Hepatocyte (in vitro differentiated cells): ENCODE measurements around the gene OR51B4. TPM values are rescaled to one million over a fixed set of nuclear protein-coding genes. Genes with fewer than 3 reads are reported as not detected.

ENCODE experiments used
- DNase-seq: peaks from one replicate; pipeline ENCODE4 v3.0.0-alpha.2; 2016; ENCODE audit warnings: low spot score
- H2AFZ ChIP-seq: fragments of 200-600 bp; sonication (generic); 2 replicates; pipeline ENCODE4 v1.6.0; 2016; ENCODE audit warnings: antibody characterized with exemption, mild to moderate bottlenecking
- H3K27ac ChIP-seq: fragments of 200-600 bp; sonication (generic); 2 replicates; pipeline ENCODE4 v1.5.1; 2016; ENCODE audit warnings: mild to moderate bottlenecking
- H3K27me3 ChIP-seq: fragments of 200-600 bp; sonication (generic); 2 replicates; pipeline ENCODE4 v1.6.1; 2016
- H3K36me3 ChIP-seq: fragments of 200-600 bp; sonication (generic); replicated peaks from 2 replicates; pipeline ENCODE4 v1.5.1; 2016; ENCODE audit warnings: low read depth; ENCODE audit not compliant: insufficient read depth
- H3K4me1 ChIP-seq: fragments of 200-600 bp; sonication (generic); 2 replicates; pipeline ENCODE4 v1.5.1; 2016; ENCODE audit warnings: mild to moderate bottlenecking, moderate library complexity; ENCODE audit not compliant: insufficient read depth
- H3K4me2 ChIP-seq: fragments of 200-600 bp; sonication (generic); 2 replicates; pipeline ENCODE4 v1.6.0; 2016
- H3K4me3 ChIP-seq: fragments of 200-600 bp; sonication (generic); 2 replicates; pipeline ENCODE4 v1.5.1; 2016; ENCODE audit warnings: mild to moderate bottlenecking
- H3K79me2 ChIP-seq: fragments of 200-600 bp; sonication (generic); 2 replicates; pipeline ENCODE4 v1.6.0; 2017; ENCODE audit warnings: mild to moderate bottlenecking
- H3K9me2 ChIP-seq: fragments of 200-600 bp; sonication (generic); replicated peaks from 2 replicates; pipeline ENCODE4 v1.6.0; 2017; ENCODE audit warnings: mild to moderate bottlenecking; ENCODE audit not compliant: insufficient read depth
- H3K9me3 ChIP-seq: fragments of 200-600 bp; sonication (generic); 2 replicates; pipeline ENCODE4 v1.5.1; 2016; ENCODE audit warnings: low read depth, mild to moderate bottlenecking
- H4K20me1 ChIP-seq: fragments of 200-600 bp; sonication (generic); 2 replicates; pipeline ENCODE4 v1.6.0; 2016; ENCODE audit warnings: mild to moderate bottlenecking; ENCODE audit not compliant: insufficient read depth, poor library complexity, severe bottlenecking
- EZH2 ChIP-seq: fragments of 200-600 bp; sonication (generic); IDR thresholded peaks from 2 replicates; pipeline ENCODE4 v1.6.1; 2016; ENCODE audit warnings: antibody characterized with exemption, mild to moderate bottlenecking, borderline replicate concordance
- EZH2phosphoT487 ChIP-seq: fragments of 200-600 bp; sonication (generic); IDR thresholded peaks from one replicate; pipeline ENCODE4 v1.6.1; 2018; ENCODE audit warnings: antibody characterized with exemption, mild to moderate bottlenecking, low read depth, moderate library complexity; ENCODE audit not compliant: unreplicated experiment, severe bottlenecking
- WGBS: methylation state at CpG from one replicate; pipeline ENCODE4 v1.1.6; 2016; ENCODE audit warnings: low lambda C conversion rate; ENCODE audit errors: missing lambda C conversion rate; 5-methylcytosine and 5-hydroxymethylcytosine counted together
- polyA plus RNA-seq: library from polyadenylated mRNA; unstranded; fragments of >200 nt; fragmentation: Nextera tagmentation; extraction: Ambion mirVana; gene quantifications from 2 replicates; pipeline ENCODE4 v1.2.1, GENCODE V29; 2016
- total RNA-seq: library from RNA; depleted of rRNA; stranded (reverse); fragments of >200 nt; gene quantifications from 2 replicates; pipeline ENCODE4 v1.2.3, GENCODE V29; 2014
- TF ChIP-seq, protein P1 (sequence below): fragments of 200-600 bp; sonication (generic); IDR thresholded peaks from 2 replicates; pipeline ENCODE4 v1.5.1; 2016; ENCODE audit warnings: antibody characterized with exemption, mild to moderate bottlenecking; ENCODE audit not compliant: poor library complexity

OR51B4 gene
- total and polyA plus RNA-seq, 2 experiments from 2014 or later: not detected

DNA sequence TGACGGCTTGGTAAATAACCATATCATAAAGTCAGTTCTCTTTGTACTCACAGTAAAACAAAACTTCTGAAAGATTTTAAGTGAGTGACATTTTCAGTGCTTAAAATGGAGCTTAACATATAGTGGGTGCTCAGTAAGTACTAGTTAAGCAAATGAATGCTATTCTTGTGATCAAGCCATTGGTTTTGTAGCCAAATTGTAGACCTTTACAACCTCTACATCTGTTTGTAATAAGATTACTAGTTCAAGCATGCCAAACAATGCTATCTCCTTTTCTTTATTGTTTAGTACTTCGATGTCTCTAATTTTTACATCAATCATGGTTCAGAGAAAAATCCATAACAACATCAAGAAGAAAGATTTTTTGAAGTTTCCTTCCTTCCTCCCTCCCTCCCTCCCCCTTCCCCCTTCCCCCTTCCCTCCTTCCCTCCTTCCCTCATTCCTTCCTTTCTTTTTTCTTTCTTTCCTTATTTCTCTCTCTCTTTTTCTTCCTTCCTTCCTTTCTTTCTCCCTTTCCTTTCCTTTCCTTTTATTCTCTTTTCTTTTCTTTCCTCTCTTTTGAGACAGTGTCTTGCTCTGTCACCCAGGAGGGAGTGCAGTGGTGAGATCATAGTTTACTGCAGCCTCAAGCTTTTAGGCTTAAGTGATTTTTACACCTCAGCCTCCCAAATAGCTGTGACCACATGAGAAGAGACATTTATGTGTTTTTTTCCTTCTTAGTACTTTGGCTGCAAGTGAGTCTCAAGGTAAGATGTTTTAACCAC lies 5.7 kb upstream of the OR51B4 start:
- no peak for DNase-seq
- Histone ChIP-seq H3K79me2 (no peaks in the 10 kb centered on the region), H3K36me3 (no peaks in the 10 kb centered on the region), H3K4me2 (no peak overlapping the region), H3K4me1 (no peaks in the 10 kb centered on the region), H3K9me2 (no peaks in the 10 kb centered on the region), H2AFZ (no peak overlapping the region), H4K20me1 (no peaks in the 10 kb centered on the region), H3K27me3 (no peaks in the 10 kb centered on the region), H3K9me3 (no peaks in the 10 kb centered on the region), H3K27ac (no peak overlapping the region), H3K4me3 (no peak overlapping the region)
- no peak for TF ChIP-seq EZH2phosphoT487
- TF ChIP-seq, protein P1, sequence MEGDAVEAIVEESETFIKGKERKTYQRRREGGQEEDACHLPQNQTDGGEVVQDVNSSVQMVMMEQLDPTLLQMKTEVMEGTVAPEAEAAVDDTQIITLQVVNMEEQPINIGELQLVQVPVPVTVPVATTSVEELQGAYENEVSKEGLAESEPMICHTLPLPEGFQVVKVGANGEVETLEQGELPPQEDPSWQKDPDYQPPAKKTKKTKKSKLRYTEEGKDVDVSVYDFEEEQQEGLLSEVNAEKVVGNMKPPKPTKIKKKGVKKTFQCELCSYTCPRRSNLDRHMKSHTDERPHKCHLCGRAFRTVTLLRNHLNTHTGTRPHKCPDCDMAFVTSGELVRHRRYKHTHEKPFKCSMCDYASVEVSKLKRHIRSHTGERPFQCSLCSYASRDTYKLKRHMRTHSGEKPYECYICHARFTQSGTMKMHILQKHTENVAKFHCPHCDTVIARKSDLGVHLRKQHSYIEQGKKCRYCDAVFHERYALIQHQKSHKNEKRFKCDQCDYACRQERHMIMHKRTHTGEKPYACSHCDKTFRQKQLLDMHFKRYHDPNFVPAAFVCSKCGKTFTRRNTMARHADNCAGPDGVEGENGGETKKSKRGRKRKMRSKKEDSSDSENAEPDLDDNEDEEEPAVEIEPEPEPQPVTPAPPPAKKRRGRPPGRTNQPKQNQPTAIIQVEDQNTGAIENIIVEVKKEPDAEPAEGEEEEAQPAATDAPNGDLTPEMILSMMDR: no peak
- TF ChIP-seq EZH2: no peak
- 66% methylated on average over 2 of the region's 2 CpGs for WGBS

DNA sequence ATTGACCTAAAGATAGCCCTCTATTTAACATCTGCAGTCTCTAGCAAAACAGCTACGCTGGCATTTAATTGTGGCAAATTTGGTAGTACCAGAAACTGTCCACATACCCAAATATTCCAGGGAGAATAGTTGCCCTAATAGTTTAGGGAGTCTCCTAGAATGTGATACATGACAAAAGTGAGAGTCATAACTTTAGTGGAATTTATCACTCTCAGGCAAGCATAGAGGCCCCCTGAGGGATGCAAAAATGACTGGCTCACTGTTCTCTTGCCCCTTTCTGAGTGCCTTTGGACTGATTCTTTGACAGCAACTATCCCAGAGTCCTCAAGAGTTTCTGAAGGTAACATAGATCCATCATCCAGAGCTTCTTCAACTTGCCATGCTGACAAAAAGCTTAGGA lies 2.3 kb upstream of the OR51B4 start:
- H3K27me3 ChIP-seq: no peaks in the 10 kb centered on the region
- no peaks in the 10 kb centered on the region for H3K36me3 ChIP-seq
- H2AFZ ChIP-seq: no peak overlapping the region
- no peaks in the 10 kb centered on the region for H3K79me2 ChIP-seq
- WGBS: 96% methylated on average over 1 of the region's 1 CpG
- H3K4me1 ChIP-seq: no peaks in the 10 kb centered on the region
- no peaks in the 10 kb centered on the region for H4K20me1 ChIP-seq
- no peak overlapping the region for H3K4me2 ChIP-seq
- TF ChIP-seq EZH2phosphoT487 (no peak), EZH2 (no peak)
- TF ChIP-seq, protein P1: no peak
- DNase-seq: no peak
- no peak overlapping the region for H3K27ac ChIP-seq
- no peak overlapping the region for H3K4me3 ChIP-seq
- H3K9me2 ChIP-seq: no peaks in the 10 kb centered on the region
- H3K9me3 ChIP-seq: no peaks in the 10 kb centered on the region

DNA sequence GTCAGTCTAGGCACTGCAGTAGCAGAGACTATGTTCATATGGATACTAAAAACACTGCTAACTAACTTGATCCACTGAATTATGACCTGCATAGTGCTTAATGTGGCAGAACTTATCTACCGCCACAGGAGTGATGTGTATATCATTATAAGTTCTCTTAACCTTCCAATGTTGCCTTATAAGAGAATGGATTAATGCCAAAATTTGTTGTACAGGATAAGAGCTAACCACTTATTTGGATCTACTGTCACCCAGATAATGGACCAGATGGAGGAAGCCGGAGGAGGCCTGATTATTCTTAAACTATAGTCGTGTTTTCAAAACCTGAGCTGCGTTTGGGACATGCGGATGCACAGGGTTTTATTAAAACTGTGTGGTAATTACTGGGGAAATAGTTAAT lies 1.9 kb upstream of the OR51B4 start:
- Histone ChIP-seq H3K4me1 (no peaks in the 10 kb centered on the region), H3K9me3 (no peaks in the 10 kb centered on the region), H3K4me3 (no peak overlapping the region), H3K27ac (no peak overlapping the region), H3K9me2 (no peaks in the 10 kb centered on the region), H2AFZ (no peak overlapping the region), H3K27me3 (no peaks in the 10 kb centered on the region), H3K36me3 (no peaks in the 10 kb centered on the region), H3K4me2 (no peak overlapping the region), H4K20me1 (no peaks in the 10 kb centered on the region), H3K79me2 (no peaks in the 10 kb centered on the region)
- TF ChIP-seq EZH2phosphoT487 (no peak), EZH2 (no peak)
- TF ChIP-seq, protein P1: no peak
- WGBS: 70% methylated on average over 5 of the region's 5 CpGs
- no peak for DNase-seq
